GM20000 (cell line): ENCODE data around the gene SLC25A31.

ENCODE experiments used
- DNase-seq: peaks from one replicate; pipeline ENCODE4 v3.0.0; 2012; ENCODE audit warnings: low spot score
- TF ChIP-seq, protein P1 (sequence below): IDR thresholded peaks from 2 replicates; pipeline ENCODE4 v1.5.1; 2012; ENCODE audit warnings: mild to moderate bottlenecking, control low read depth; ENCODE audit errors: extremely low read depth, missing control alignments

Gene SLC25A31

DNA sequence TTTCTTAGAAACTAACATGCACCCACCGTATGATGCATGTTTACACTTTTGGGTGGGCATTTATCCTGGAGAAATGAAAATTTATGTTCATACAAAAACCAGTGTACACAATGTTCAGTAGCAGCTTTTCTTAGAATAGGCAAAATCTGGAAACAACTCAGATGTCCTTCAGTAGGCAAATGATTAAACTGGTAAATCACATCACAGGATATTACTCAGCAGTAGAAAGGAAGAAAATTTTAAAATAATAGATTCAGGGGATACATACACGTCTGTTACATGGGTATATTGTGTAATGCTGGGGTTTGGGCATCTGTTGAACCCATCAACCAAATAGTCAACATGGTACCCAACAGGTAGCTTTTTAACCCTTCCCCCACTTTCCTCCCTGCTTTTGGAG is 26.7 kb downstream of the SLC25A31 start:
- TF ChIP-seq, protein P1, sequence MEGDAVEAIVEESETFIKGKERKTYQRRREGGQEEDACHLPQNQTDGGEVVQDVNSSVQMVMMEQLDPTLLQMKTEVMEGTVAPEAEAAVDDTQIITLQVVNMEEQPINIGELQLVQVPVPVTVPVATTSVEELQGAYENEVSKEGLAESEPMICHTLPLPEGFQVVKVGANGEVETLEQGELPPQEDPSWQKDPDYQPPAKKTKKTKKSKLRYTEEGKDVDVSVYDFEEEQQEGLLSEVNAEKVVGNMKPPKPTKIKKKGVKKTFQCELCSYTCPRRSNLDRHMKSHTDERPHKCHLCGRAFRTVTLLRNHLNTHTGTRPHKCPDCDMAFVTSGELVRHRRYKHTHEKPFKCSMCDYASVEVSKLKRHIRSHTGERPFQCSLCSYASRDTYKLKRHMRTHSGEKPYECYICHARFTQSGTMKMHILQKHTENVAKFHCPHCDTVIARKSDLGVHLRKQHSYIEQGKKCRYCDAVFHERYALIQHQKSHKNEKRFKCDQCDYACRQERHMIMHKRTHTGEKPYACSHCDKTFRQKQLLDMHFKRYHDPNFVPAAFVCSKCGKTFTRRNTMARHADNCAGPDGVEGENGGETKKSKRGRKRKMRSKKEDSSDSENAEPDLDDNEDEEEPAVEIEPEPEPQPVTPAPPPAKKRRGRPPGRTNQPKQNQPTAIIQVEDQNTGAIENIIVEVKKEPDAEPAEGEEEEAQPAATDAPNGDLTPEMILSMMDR, result no peak
- no peak for DNase-seq

GRCh38 chr4:127759228-127759820 is 29.1 kb downstream of the SLC25A31 start:
- no peak for DNase-seq
- TF ChIP-seq, protein P1, result no peak

GRCh38 chr4:127759893-127760292 is 29.7 kb downstream of the SLC25A31 start:
- DNase-seq, result no peak

GRCh38 chr4:127771535-127772275 is 41.5 kb downstream of the SLC25A31 start:
- no peak for DNase-seq
- TF ChIP-seq, protein P1, result no peak

More at GRCh38 chr4:127759893-127760292, 29.7 kb downstream of the SLC25A31 start:
- TF ChIP-seq, protein P1, result no peak

DNA sequence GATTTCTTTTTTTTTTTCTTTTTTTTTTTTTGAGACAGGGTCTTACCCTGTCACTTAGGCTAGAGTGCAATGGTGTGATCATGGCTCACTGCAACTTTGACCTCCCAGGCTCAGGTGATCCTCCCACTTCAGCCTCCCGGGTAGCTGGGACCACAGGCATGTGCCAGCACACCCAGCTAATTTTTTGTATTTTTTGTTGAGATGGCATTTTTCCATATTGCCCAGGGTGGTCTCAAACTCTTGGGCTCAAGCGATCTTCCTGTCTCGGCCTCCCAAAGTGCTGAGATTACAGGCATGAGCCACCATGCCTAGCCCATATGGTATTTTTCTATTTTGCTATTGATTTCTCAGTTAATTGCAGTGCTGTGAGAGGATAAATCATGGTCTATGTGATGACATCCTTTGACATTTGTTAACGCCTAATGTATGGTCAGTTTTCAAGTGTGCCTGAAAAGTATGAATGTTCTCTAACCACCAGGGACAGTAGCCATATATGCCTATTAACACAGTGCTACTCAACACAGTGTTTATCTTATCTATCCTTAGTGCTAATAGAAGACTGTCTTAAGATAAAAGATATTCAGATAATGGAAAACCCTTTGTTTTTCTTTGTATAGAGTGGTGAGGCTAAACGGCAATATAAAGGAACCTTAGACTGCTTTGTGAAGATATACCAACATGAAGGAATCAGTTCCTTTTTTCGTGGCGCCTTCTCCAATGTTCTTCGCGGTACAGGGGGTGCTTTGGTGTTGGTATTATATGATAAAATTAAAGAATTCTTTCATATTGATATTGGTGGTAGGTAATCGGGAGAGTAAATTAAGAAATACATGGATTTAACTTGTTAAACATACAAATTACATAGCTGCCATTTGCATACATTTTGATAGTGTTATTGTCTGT is 42.8 kb downstream of the SLC25A31 start:
- DNase-seq, result no peak
- TF ChIP-seq, protein P1, result no peak

DNA sequence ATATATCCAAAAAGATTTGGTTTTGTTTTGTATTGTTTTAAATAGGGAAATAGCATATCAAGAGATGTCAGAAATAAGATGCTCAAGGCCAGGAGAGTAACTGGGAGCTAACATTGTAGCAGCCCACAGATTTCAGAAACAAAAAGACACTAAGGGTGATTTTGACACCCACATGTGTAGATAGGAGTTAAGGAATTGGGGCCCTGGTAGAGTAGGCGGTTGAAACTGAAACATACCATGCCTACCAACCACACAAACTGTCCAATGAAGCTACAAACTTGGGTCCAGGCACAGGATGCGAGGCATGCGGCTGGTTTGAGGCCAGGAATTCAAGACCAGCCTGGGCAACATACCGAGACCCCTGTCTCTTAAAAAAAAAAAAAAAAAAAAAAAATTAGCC is 45.6 kb downstream of the SLC25A31 start:
- TF ChIP-seq, protein P1, result no peak

More for the DNA sequence above, 45.6 kb downstream of the SLC25A31 start:
- DNase-seq, result no peak
